Gastrocnemius medialis (tissue), 4 donors: Measurements from ENCODE around the gene DPP10.

Experiments
- CTCF ChIP-seq, 5 experiments: fragments of 450-650 bp in 3 of 5; fragments of 200-600 bp in 2 of 5; sonication (generic) in 2 of 5; IDR thresholded peaks in 4 of 5; conservative IDR thresholded peaks in 1 of 5; 1 replicate in 4 of 5; 2 replicates in 1 of 5; pipeline ENCODE4 v1.5.1; 2016 to 2019; ENCODE audit warnings: antibody characterized with exemption in 5 of 5, mild to moderate bottlenecking in 3 of 5, moderate library complexity in 3 of 5
- POLR2A ChIP-seq, 2 donors: fragments of 450-650 bp; IDR thresholded peaks; one replicate each; pipeline ENCODE4 v1.6.1; 2017; ENCODE audit warnings: antibody characterized with exemption in 2 of 2, mild to moderate bottlenecking in 2 of 2, moderate library complexity in 2 of 2

- no peak for TF ChIP-seq CTCF (IDR thresholded peaks at IDR 0.05 in 4 of 5, conservative IDR thresholded peaks at IDR 0.05 in 1 of 5)
- TF ChIP-seq POLR2A (IDR thresholded peaks at IDR 0.05): no peak
Observed at GRCh38 chr2:114446571-114446970, 4.1 kb downstream of the DPP10 start.
